Panc1 (cell line): ENCODE measurements around the gene DCP1A. TPM values are rescaled to one million over a fixed set of nuclear protein-coding genes. Genes with fewer than 3 reads are reported as not detected.
"Not testable (repeated sequence)": the region's sequence is repeated elsewhere in the genome, so short reads cannot be mapped to it uniquely, and the experiment has no call there.

ENCODE experiments used
- ATAC-seq: fragments of 200-7000 bp; cut with Tn5 transposase; 2 replicates; pipeline ENCODE4 v1.9.1; 2020; ENCODE audit warnings: mild to moderate bottlenecking, moderate library complexity
- BruUV-seq: library from RNA; stranded (reverse); fragments of 400-500 nt; replicated peaks from 2 replicates; lab custom pipeline; 2021; lab: Mats Ljungman, UMichigan
- CTCF ChIA-PET: fragments of 300-600 bp; sonication (Branson Sonifier 250); formaldehyde crosslinking; loops from one replicate; lab custom pipeline; 2022; ENCODE audit warnings: antibody characterized with exemption; lab: Charles Lee
- POLR2A ChIA-PET: fragments of 300-600 bp; sonication (Branson Sonifier 250); formaldehyde crosslinking; loops from one replicate; lab custom pipeline; 2022; ENCODE audit warnings: antibody characterized with exemption; lab: Charles Lee
- DNase-seq: peaks from one replicate; pipeline ENCODE4 v3.0.0-alpha.2; 2010; ENCODE audit warnings: low read depth, low spot score
- H3K27ac ChIP-seq: 2 replicates; pipeline ENCODE4 v1.5.1; 2011; ENCODE audit warnings: mild to moderate bottlenecking, low read length, inconsistent platforms
- H3K27me3 ChIP-seq: fragments of 200-500 bp; sonication (Bioruptor generic); 2 replicates; pipeline ENCODE4 v1.6.0; 2014; ENCODE audit warnings: low read length, inconsistent platforms; ENCODE audit not compliant: control insufficient read depth, insufficient read depth
- H3K36me3 ChIP-seq: fragments of 200-500 bp; sonication (Bioruptor generic); 2 replicates; pipeline ENCODE4 v1.5.1; 2014; ENCODE audit warnings: inconsistent platforms, mild to moderate bottlenecking, low read length, moderate library complexity; ENCODE audit not compliant: control insufficient read depth, insufficient read depth
- H3K4me1 ChIP-seq: 2 replicates; pipeline ENCODE4 v1.5.1; 2011; ENCODE audit warnings: inconsistent platforms, mild to moderate bottlenecking, low read length, moderate library complexity; ENCODE audit not compliant: control insufficient read depth, insufficient read depth
- H3K4me3 ChIP-seq, 2 experiments: 2 replicates each; pipeline ENCODE4 v1.5.1; 2011 to 2012; ENCODE audit warnings: low read depth in 2 of 2, low read length in 2 of 2, mild to moderate bottlenecking in 2 of 2, inconsistent platforms in 1 of 2, moderate library complexity in 1 of 2
- H3K9me3 ChIP-seq: fragments of 200-500 bp; sonication (Bioruptor generic); 2 replicates; pipeline ENCODE4 v1.5.1; 2014; ENCODE audit warnings: low read depth, mild to moderate bottlenecking, inconsistent platforms, low read length, moderate library complexity; ENCODE audit not compliant: control insufficient read depth, insufficient read depth
- CTCF ChIP-seq: fragments of 450-650 bp; IDR thresholded peaks from 2 replicates; pipeline ENCODE4 v1.5.1; 2017; ENCODE audit warnings: mild to moderate bottlenecking
- POLR2AphosphoS5 ChIP-seq: IDR thresholded peaks from 2 replicates; pipeline ENCODE4 v1.6.1; 2012; ENCODE audit warnings: mild to moderate bottlenecking, low read depth, low read length, moderate library complexity
- REST ChIP-seq, 2 experiments: IDR thresholded peaks; 2 replicates each; pipeline ENCODE4 v1.6.1; 2011 to 2012; ENCODE audit warnings: low read depth in 2 of 2, control low read depth in 1 of 2, low read length in 1 of 2, mild to moderate bottlenecking in 1 of 2, moderate library complexity in 1 of 2; ENCODE audit not compliant: insufficient read depth in 1 of 2
- SIN3A ChIP-seq: IDR thresholded peaks from 2 replicates; pipeline ENCODE4 v1.6.1; 2012; ENCODE audit warnings: low read depth, mild to moderate bottlenecking, low read length, moderate library complexity, borderline replicate concordance; ENCODE audit not compliant: insufficient read depth
- TCF7L2 ChIP-seq: IDR thresholded peaks from 2 replicates; pipeline ENCODE4 v1.6.1; 2011; ENCODE audit warnings: mild to moderate bottlenecking, low read depth, low read length, inconsistent platforms
- in situ Hi-C: cut with HindIII; loops from 2 replicates; pipeline ENCODE4 v1.10.0; 2016; ENCODE audit warnings: low sequenced_read_pairs, low pct_unique_long_range_greater_than_20kb
- intact Hi-C: fragments of 100-400 bp; cut with micrococcal nuclease; formaldehyde crosslinking; loops from one replicate; pipeline ENCODE4 v1.10.0; 2022; ENCODE audit not compliant: unreplicated experiment
- total RNA-seq: library from RNA; stranded (reverse); gene quantifications from one replicate; pipeline ENCODE4 v1.2.1, GENCODE V29; 2021; ENCODE audit not compliant: unreplicated experiment

DCP1A gene
- total RNA-seq, 1 experiment from 2014 or later, result 14.4 TPM

GRCh38 chr3:53350652-53351051, 3.3 kb upstream of the DCP1A start:
- CTCF ChIA-PET, result no interaction called here
- H3K4me1 ChIP-seq, result peaks cover 6% of the 10 kb centered on the region; the same call in 1 of the 2 replicates
- DNase-seq (no peak), ATAC-seq (no peak)
- intact Hi-C loops, result no loop called here
- H3K27me3 ChIP-seq, result no peaks in the 10 kb centered on the region
- H3K27ac ChIP-seq, result no peak overlapping the region
- H3K36me3 ChIP-seq, result peaks cover 9% of the 10 kb centered on the region; the same call in 1 of the 2 replicates
- no TSS peak for BruUV-seq
- peak; percentile 42 for TF ChIP-seq CTCF
- TF ChIP-seq SIN3A, result no peak
- in situ Hi-C loops, result no loop called here
- H3K4me3 ChIP-seq, result no peak overlapping the region
- no peaks in the 10 kb centered on the region for H3K9me3 ChIP-seq
- POLR2A ChIA-PET, result no interaction called here

- H3K27me3 ChIP-seq, H3K4me1 ChIP-seq, H3K9me3 ChIP-seq, BruUV-seq, intact Hi-C loops, DNase-seq, H3K36me3 ChIP-seq, in situ Hi-C loops, ATAC-seq: not testable (repeated sequence)
- ChIA-PET POLR2A (interaction anchor here (0.5 kb wide), 2 partner anchors 141 to 572 kb away, joined by 3 read pairs; no protein-coding TSS in a partner anchor), CTCF (interaction anchor here (0.6 to 1.2 kb wide), 2 partner anchors 28 to 128 kb away, joined by 3 read pairs; no protein-coding TSS in a partner anchor)
- Histone ChIP-seq H3K4me3 (peak overlapping the region; percentile 94 to 95), H3K27ac (peak overlapping the region; percentile 94)
Observed at GRCh38 chr3:53348118-53348517, 775 bp upstream of the DCP1A start.

GRCh38 chr3:53346922-53347260, 452 bp downstream of the DCP1A start:
- POLR2A ChIA-PET, result no interaction called here
- peaks cover 8% of the 10 kb centered on the region; the same call in 1 of the 2 replicates for H3K4me1 ChIP-seq
- H3K36me3 ChIP-seq, result peaks cover 9% of the 10 kb centered on the region
- H3K27me3 ChIP-seq, result no peaks in the 10 kb centered on the region
- H3K9me3 ChIP-seq, result no peaks in the 10 kb centered on the region
- DNase-seq (no peak), ATAC-seq (no peak; the same call in 1 of the 2 replicates)
- H3K4me3 ChIP-seq, result peak overlapping the region; percentile 94 to 95
- in situ Hi-C loops, result no loop called here
- no TSS peak for BruUV-seq
- TF ChIP-seq POLR2AphosphoS5 (no peak), SIN3A (no peak), CTCF (no peak), REST (IDR thresholded peaks at IDR 0.05; ENCODE audit: insufficient read depth in 1 of 2, low read depth in 2 of 2, low read length in 1 of 2) (no peak), TCF7L2 (no peak)
- intact Hi-C loops, result no loop called here
- peak overlapping the region; percentile 92 for H3K27ac ChIP-seq
- CTCF ChIA-PET, result interaction anchor here (0.7 to 1.2 kb wide), 2 partner anchors 8 to 127 kb away, joined by 3 to 4 read pairs; no protein-coding TSS in a partner anchor
